ENCODE results near the gene CDH23. TPM values are rescaled to one million over a fixed set of nuclear protein-coding genes. Genes with fewer than 3 reads are reported as not detected.

The CDH23 gene
- total and polyA plus RNA-seq, 2 of the 8 experiments (the other 6 are each of a cell fraction or from before 2014, with no cell fraction given) = 1.9 to 4.9 TPM

DNA sequence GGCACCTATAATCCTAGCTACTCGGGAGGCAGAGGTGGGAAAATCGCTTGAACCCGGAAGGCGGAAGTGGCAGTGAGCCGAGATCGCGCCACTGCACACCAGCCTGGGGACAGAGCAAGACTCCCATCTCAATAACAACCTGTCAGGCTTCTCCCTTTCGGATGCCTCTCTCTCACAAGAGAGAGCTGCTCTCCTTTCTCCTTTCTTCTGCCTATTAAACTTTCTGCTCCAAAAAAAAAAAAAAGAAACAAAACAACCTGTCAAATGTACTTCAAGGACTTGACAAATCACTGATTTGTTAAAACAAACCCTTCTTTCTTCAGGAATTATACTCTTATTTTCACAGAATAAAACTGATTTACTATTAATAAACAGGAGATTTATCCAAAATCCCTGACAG is 450.7 kb downstream of the CDH23 start (continued):
- TF ChIP-seq TBP (IDR thresholded peaks at IDR 0.05; ENCODE audit: low read depth, low read length) = no peak
- TF ChIP-seq NRF1 (IDR thresholded peaks at IDR 0.05; ENCODE audit: low read depth, low read length) = no peak
- TF ChIP-seq, protein P1, sequence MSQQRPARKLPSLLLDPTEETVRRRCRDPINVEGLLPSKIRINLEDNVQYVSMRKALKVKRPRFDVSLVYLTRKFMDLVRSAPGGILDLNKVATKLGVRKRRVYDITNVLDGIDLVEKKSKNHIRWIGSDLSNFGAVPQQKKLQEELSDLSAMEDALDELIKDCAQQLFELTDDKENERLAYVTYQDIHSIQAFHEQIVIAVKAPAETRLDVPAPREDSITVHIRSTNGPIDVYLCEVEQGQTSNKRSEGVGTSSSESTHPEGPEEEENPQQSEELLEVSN (IDR thresholded peaks at IDR 0.05) = no peak
- no peak for TF ChIP-seq CHD2 (IDR thresholded peaks at IDR 0.05; ENCODE audit: low read length)
- TF ChIP-seq RFX5 (IDR thresholded peaks at IDR 0.05; ENCODE audit: borderline replicate concordance, low read depth, low read length) = no peak
- no peak for TF ChIP-seq POU5F1 (IDR thresholded peaks at IDR 0.05; ENCODE audit: low read depth, low read length)
- TF ChIP-seq CTBP2 (IDR thresholded peaks at IDR 0.05; ENCODE audit: borderline replicate concordance, insufficient read depth, insufficient read length, low read length) = no peak
